CD14-positive monocyte (primary cell): ENCODE results near the gene ZNF827. TPM values are rescaled to one million over a fixed set of nuclear protein-coding genes. Genes with fewer than 3 reads are reported as not detected.

Experiments
- DNase-seq, 3 donors: peaks; one replicate each; pipeline ENCODE4 v3.0.0-alpha.2; 2011 to 2022
- H2AFZ ChIP-seq: 2 replicates; pipeline ENCODE4 v1.6.0; 2012; ENCODE audit warnings: mild to moderate bottlenecking, low read depth, low read length, inconsistent platforms; ENCODE audit not compliant: insufficient read depth, poor library complexity, severe bottlenecking
- H3K27ac ChIP-seq, 2 donors: 1 replicate in 1 of 2; 2 replicates in 1 of 2; pipeline ENCODE4 v1.5.1; 2012 to 2013; ENCODE audit warnings: low read length in 2 of 2, control low read depth in 1 of 2, inconsistent platforms in 1 of 2, low read depth in 1 of 2, mild to moderate bottlenecking in 1 of 2
- H3K27me3 ChIP-seq, 2 donors: one replicate each; pipeline versions ENCODE4 v1.6.0 to v1.6.1; 2011 to 2013; ENCODE audit warnings: low read length in 2 of 2; ENCODE audit not compliant: control insufficient read depth in 2 of 2, insufficient read depth in 2 of 2
- H3K36me3 ChIP-seq, 2 donors: replicated peaks in 1 of 2; 1 replicate in 1 of 2; 2 replicates in 1 of 2; pipeline versions ENCODE4 v1.5.1 to v1.6.1; 2012 to 2013; ENCODE audit warnings: low read length in 2 of 2, control low read depth in 1 of 2, inconsistent platforms in 1 of 2, mild to moderate bottlenecking in 1 of 2; ENCODE audit not compliant: insufficient read depth in 2 of 2, control insufficient read depth in 1 of 2
- H3K4me1 ChIP-seq, 2 donors: 1 replicate in 1 of 2; 2 replicates in 1 of 2; pipeline versions ENCODE4 v1.5.1 to v1.6.1; 2012 to 2013; ENCODE audit warnings: low read length in 2 of 2, control low read depth in 1 of 2, inconsistent platforms in 1 of 2, mild to moderate bottlenecking in 1 of 2, moderate library complexity in 1 of 2; ENCODE audit not compliant: insufficient read depth in 2 of 2, control insufficient read depth in 1 of 2
- H3K4me2 ChIP-seq: replicated peaks from 2 replicates; pipeline ENCODE3; 2012; ENCODE audit warnings: low read length, moderate library complexity, mild to moderate bottlenecking; ENCODE audit not compliant: poor library complexity, severe bottlenecking; ENCODE audit errors: extremely low read depth
- H3K4me3 ChIP-seq, 3 experiments: fragments of 200-600 bp in 1 of 3; sonication (generic) in 1 of 3; replicated peaks in 1 of 3; 1 replicate in 2 of 3; 2 replicates in 1 of 3; pipeline ENCODE4 v1.5.1; 2011 to 2013; ENCODE audit warnings: low read length in 3 of 3, mild to moderate bottlenecking in 3 of 3, control low read depth in 2 of 3, low read depth in 2 of 3, inconsistent platforms in 1 of 3, moderate library complexity in 1 of 3
- H3K79me2 ChIP-seq: 2 replicates; pipeline ENCODE4 v1.6.0; 2012; ENCODE audit warnings: mild to moderate bottlenecking, control low read depth, inconsistent platforms, low read length, moderate library complexity; ENCODE audit not compliant: insufficient read depth
- H3K9ac ChIP-seq: 2 replicates; pipeline ENCODE4 v1.6.0; 2017; ENCODE audit warnings: low read length, mild to moderate bottlenecking; ENCODE audit not compliant: insufficient read depth, poor library complexity, severe bottlenecking
- H3K9me3 ChIP-seq, 2 donors: replicated peaks in 1 of 2; 1 replicate in 1 of 2; 2 replicates in 1 of 2; pipeline versions ENCODE4 v1.5.1 to v1.6.1; 2012 to 2013; ENCODE audit warnings: low read length in 2 of 2, control low read depth in 1 of 2; ENCODE audit not compliant: control insufficient read depth in 1 of 2, insufficient read depth in 1 of 2
- H4K20me1 ChIP-seq: 2 replicates; pipeline ENCODE4 v1.6.0; 2012; ENCODE audit warnings: mild to moderate bottlenecking, low read length, control low read depth, moderate library complexity; ENCODE audit not compliant: insufficient read depth
- H3K27ac Mint-ChIP-seq, 7 donors: one replicate each; pipeline ENCODE4 v1.8.0; 2020; ENCODE audit warnings: mild to moderate bottlenecking in 7 of 7, mixed read lengths in 7 of 7, moderate library complexity in 6 of 7, inconsistent platforms in 2 of 7
- H3K27me3 Mint-ChIP-seq, 3 donors: one replicate each; pipeline ENCODE4 v1.8.0; 2021 to 2022; ENCODE audit warnings: low read depth in 3 of 3, mild to moderate bottlenecking in 3 of 3, mixed read lengths in 3 of 3, moderate library complexity in 3 of 3, inconsistent platforms in 1 of 3
- H3K36me3 Mint-ChIP-seq, 2 donors: one replicate each; pipeline ENCODE4 v1.8.0; 2020; ENCODE audit warnings: mixed read lengths in 2 of 2, inconsistent platforms in 1 of 2, mild to moderate bottlenecking in 1 of 2
- H3K4me1 Mint-ChIP-seq: one replicate; pipeline ENCODE4 v1.8.0; 2020; ENCODE audit warnings: mild to moderate bottlenecking, mixed read lengths
- H3K4me3 Mint-ChIP-seq, 2 donors: one replicate each; pipeline ENCODE4 v1.8.0; 2020; ENCODE audit warnings: mild to moderate bottlenecking in 2 of 2, mixed read lengths in 2 of 2, moderate library complexity in 1 of 2
- H3K9me3 Mint-ChIP-seq, 7 donors: one replicate each; pipeline ENCODE4 v1.8.0; 2020 to 2022; ENCODE audit warnings: mixed read lengths in 7 of 7, mild to moderate bottlenecking in 6 of 7, moderate library complexity in 6 of 7, inconsistent platforms in 2 of 7
- CTCF ChIP-seq: fragments of 200-600 bp; IDR thresholded peaks from one replicate; pipeline ENCODE4 v1.8.0; 2022; ENCODE audit warnings: antibody characterized with exemption, mild to moderate bottlenecking
- WGBS: methylation state at CpG from one replicate; pipeline ENCODE4 v1.1.5; 2013; ENCODE audit warnings: missing lambda C conversion rate; ENCODE audit not compliant: insufficient coverage; 5-methylcytosine and 5-hydroxymethylcytosine counted together
- intact Hi-C, 2 donors: fragments of 100-400 bp; cut with micrococcal nuclease; formaldehyde crosslinking; loops; one replicate each; pipeline versions ENCODE4 v1.15.0 to v1.15.1; 2023
- polyA plus RNA-seq, 3 donors: library from polyadenylated mRNA; depleted of rRNA in 1 of 3; unstranded in 2 of 3; stranded (reverse) in 1 of 3; fragments of 300-500 nt in 2 of 3; fragments of >200 nt in 1 of 3; fragmentation: Illumina TruSeq in 2 of 3; gene quantifications; 1 replicate in 2 of 3; 2 replicates in 1 of 3; pipeline ENCODE4 v1.2.3, GENCODE V29; 2012 to 2021

ZNF827 gene
- polyA plus RNA-seq, 3 donors, result 0.04 TPM; not detected in 2

GRCh38 chr4:145870155-145871020 lies 68.2 kb downstream of the ZNF827 start:
- H3K27me3 Mint-ChIP-seq, result peaks cover 0 to 2% (median 0%) of the 10 kb centered on the region in 3 donors
- Histone ChIP-seq H2AFZ (peak overlapping the region; percentile 29), H3K9me3 (no peaks in the 10 kb centered on the region), H4K20me1 (no peaks in the 10 kb centered on the region), H3K4me3 (no peak overlapping the region), H3K9ac (no peak overlapping the region), H3K36me3 (no peaks in the 10 kb centered on the region), H3K27me3 (no peaks in the 10 kb centered on the region), H3K4me2 (no peak overlapping the region), H3K27ac (no peak overlapping the region), H3K4me1 (no peaks in the 10 kb centered on the region), H3K79me2 (no peaks in the 10 kb centered on the region)
- intact Hi-C loops, result no loop called here
- 32% methylated on average over 6 of the region's 9 CpGs for WGBS
- DNase-seq, result no peak
- no peak overlapping the region for H3K27ac Mint-ChIP-seq
- H3K36me3 Mint-ChIP-seq, result no peaks in the 10 kb centered on the region
- peaks cover 0 to 1% (median 0%) of the 10 kb centered on the region in 7 donors for H3K9me3 Mint-ChIP-seq
- H3K4me1 Mint-ChIP-seq, result peaks cover 4% of the 10 kb centered on the region
- H3K4me3 Mint-ChIP-seq, result peak overlapping the region in 1 of 2 donors; percentile 28
- no peak for TF ChIP-seq CTCF

GRCh38 chr4:145868637-145869409 lies 69.8 kb downstream of the ZNF827 start:
- no peaks in the 10 kb centered on the region for H3K79me2 ChIP-seq
- TF ChIP-seq CTCF, result no peak
- 33% methylated on average over 1 of the region's 1 CpG for WGBS
- no peak overlapping the region for H3K4me2 ChIP-seq
- H2AFZ ChIP-seq, result no peak overlapping the region
- no peak for DNase-seq
- H4K20me1 ChIP-seq, result no peaks in the 10 kb centered on the region
- Mint-ChIP-seq H3K27ac (no peak overlapping the region), H3K4me1 (peaks cover 4% of the 10 kb centered on the region), H3K36me3 (no peaks in the 10 kb centered on the region), H3K27me3 (no peaks in the 10 kb centered on the region), H3K4me3 (no peak overlapping the region), H3K9me3 (peaks cover 0 to 1% (median 0%) of the 10 kb centered on the region in 7 donors)
- no peak overlapping the region for H3K27ac ChIP-seq
- H3K27me3 ChIP-seq, result no peaks in the 10 kb centered on the region
- no peaks in the 10 kb centered on the region for H3K4me1 ChIP-seq
- no peaks in the 10 kb centered on the region for H3K9me3 ChIP-seq
- H3K4me3 ChIP-seq, result no peak overlapping the region
- intact Hi-C loops, result no loop called here
- H3K9ac ChIP-seq, result no peak overlapping the region
- H3K36me3 ChIP-seq, result no peaks in the 10 kb centered on the region
